ENCODE measurements around the gene DENND1A. TPM values are rescaled to one million over a fixed set of nuclear protein-coding genes. Genes with fewer than 3 reads are reported as not detected.

Gene DENND1A
- total RNA-seq, 1 donor from 2014 or later = 48.1 TPM

GRCh38 chr9:123419091-123419490 lies 510.8 kb downstream of the DENND1A start:
- H3K9ac ChIP-seq = no peak overlapping the region
- H4K20me1 ChIP-seq (ENCODE audit: low read depth) = peaks cover 18% of the 10 kb centered on the region
- H3K9me3 ChIP-seq (ENCODE audit: low read depth) = no peaks in the 10 kb centered on the region
- H3K4me3 Mint-ChIP-seq = no peak overlapping the region
- H3K79me2 ChIP-seq (ENCODE audit: low read depth) = no peaks in the 10 kb centered on the region
- H3F3A ChIP-seq (ENCODE audit: low read depth) = no peaks in the 10 kb centered on the region
- H3K36me3 Mint-ChIP-seq = peaks cover 10% of the 10 kb centered on the region
- no peak overlapping the region for H3K27ac Mint-ChIP-seq
- no peak overlapping the region for H3K27ac ChIP-seq
- H3K4me1 Mint-ChIP-seq = peaks cover 57% of the 10 kb centered on the region
- no peak overlapping the region for H2AFZ ChIP-seq (replicated peaks)
- no peak for TF ChIP-seq EZH2 (IDR thresholded peaks at IDR 0.05)
- no peak for TF ChIP-seq CTCF (IDR thresholded peaks at IDR 0.05)
- no peak for TF ChIP-seq EZH2phosphoT487 (IDR thresholded peaks at IDR 0.05)
- H3K27me3 ChIP-seq = no peaks in the 10 kb centered on the region
- H3K4me3 ChIP-seq = no peak overlapping the region
- peaks cover 42% of the 10 kb centered on the region for H3K4me1 ChIP-seq
- peaks cover 4% of the 10 kb centered on the region for H3K27me3 Mint-ChIP-seq (ENCODE audit: insufficient read depth, low read depth)
- H3K4me2 ChIP-seq = no peak overlapping the region
- no peaks in the 10 kb centered on the region for H3K36me3 ChIP-seq
- H3K9me3 Mint-ChIP-seq = no peaks in the 10 kb centered on the region
- no peak for DNase-seq (ENCODE audit: low spot score)

- H3K4me2 ChIP-seq = no peak overlapping the region
- peaks cover 18% of the 10 kb centered on the region for H4K20me1 ChIP-seq (ENCODE audit: low read depth)
- no peaks in the 10 kb centered on the region for H3K9me3 ChIP-seq (ENCODE audit: low read depth)
- H3K79me2 ChIP-seq (ENCODE audit: low read depth) = no peaks in the 10 kb centered on the region
- H3K4me1 ChIP-seq = peaks cover 42% of the 10 kb centered on the region
- H2AFZ ChIP-seq (replicated peaks) = no peak overlapping the region
- Mint-ChIP-seq H3K4me3 (no peak overlapping the region), H3K27me3 (ENCODE audit: insufficient read depth, low read depth) (peaks cover 4% of the 10 kb centered on the region), H3K4me1 (peaks cover 59% of the 10 kb centered on the region), H3K9me3 (no peaks in the 10 kb centered on the region), H3K27ac (no peak overlapping the region), H3K36me3 (peaks cover 10% of the 10 kb centered on the region)
- H3K4me3 ChIP-seq = no peak overlapping the region
- H3K36me3 ChIP-seq = no peaks in the 10 kb centered on the region
- TF ChIP-seq EZH2 (IDR thresholded peaks at IDR 0.05) = no peak
- TF ChIP-seq EZH2phosphoT487 (IDR thresholded peaks at IDR 0.05) = no peak
- no peak for TF ChIP-seq CTCF (IDR thresholded peaks at IDR 0.05)
- no peaks in the 10 kb centered on the region for H3K27me3 ChIP-seq
- DNase-seq (ENCODE audit: low spot score) = no peak
- no peaks in the 10 kb centered on the region for H3F3A ChIP-seq (ENCODE audit: low read depth)
- no peak overlapping the region for H3K9ac ChIP-seq
- H3K27ac ChIP-seq = no peak overlapping the region
These were observed 511.4 kb downstream of the DENND1A start for GRCh38 chr9:123418506-123418905.

DNA sequence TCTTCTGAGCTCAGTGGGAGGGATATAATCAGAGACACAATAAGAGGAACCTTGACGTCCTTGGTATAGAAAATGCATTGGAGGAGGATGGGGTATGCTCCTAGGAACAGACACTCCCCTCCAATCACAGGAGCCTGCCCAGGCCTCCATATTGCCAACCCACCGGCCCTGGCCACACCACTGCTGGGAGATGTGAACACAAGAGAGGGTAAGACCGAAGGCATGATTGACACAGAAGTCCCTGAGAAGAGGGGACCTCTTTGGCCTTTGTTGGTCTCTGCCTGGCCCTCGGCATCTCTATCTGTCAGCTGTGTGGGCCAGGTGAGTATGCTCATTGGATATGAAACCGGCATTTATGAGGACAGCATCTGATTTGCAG lies 511.9 kb downstream of the DENND1A start:
- H3K4me1 Mint-ChIP-seq = peaks cover 59% of the 10 kb centered on the region
- H3K9me3 Mint-ChIP-seq = no peaks in the 10 kb centered on the region
- no peak overlapping the region for H3K27ac Mint-ChIP-seq
- no peak for DNase-seq (ENCODE audit: low spot score)
- peaks cover 4% of the 10 kb centered on the region for H3K27me3 Mint-ChIP-seq (ENCODE audit: insufficient read depth, low read depth)
- Histone ChIP-seq H2AFZ (replicated peaks) (no peak overlapping the region), H3K27me3 (no peaks in the 10 kb centered on the region), H3K9me3 (ENCODE audit: low read depth) (no peaks in the 10 kb centered on the region), H3K9ac (no peak overlapping the region), H3K36me3 (no peaks in the 10 kb centered on the region), H3F3A (ENCODE audit: low read depth) (no peaks in the 10 kb centered on the region), H3K4me1 (peaks cover 42% of the 10 kb centered on the region), H3K4me3 (no peak overlapping the region), H3K79me2 (ENCODE audit: low read depth) (no peaks in the 10 kb centered on the region), H3K27ac (no peak overlapping the region), H3K4me2 (no peak overlapping the region), H4K20me1 (ENCODE audit: low read depth) (peaks cover 15% of the 10 kb centered on the region)
- H3K4me3 Mint-ChIP-seq = no peak overlapping the region
- TF ChIP-seq CTCF (IDR thresholded peaks at IDR 0.05) (no peak), EZH2phosphoT487 (IDR thresholded peaks at IDR 0.05) (no peak), EZH2 (IDR thresholded peaks at IDR 0.05) (no peak)
- H3K36me3 Mint-ChIP-seq = peaks cover 10% of the 10 kb centered on the region
